ENCODE results near the gene ADAMTSL5. TPM values are rescaled to one million over a fixed set of nuclear protein-coding genes. Genes with fewer than 3 reads are reported as not detected.
A peak's percentile ranks its signal among the peaks of the same experiment; 100 is the strongest.

Gene ADAMTSL5
- total RNA-seq, 1 donor, result 1.1 TPM

- Histone ChIP-seq H3K4me3 (ENCODE audit: insufficient read depth, low read length) (no peak overlapping the region), H3K4me1 (ENCODE audit: insufficient read depth, low read length) (no peaks in the 10 kb centered on the region), H2AFZ (ENCODE audit: low read length) (no peak overlapping the region), H4K20me1 (ENCODE audit: insufficient read depth, low read length) (no peaks in the 10 kb centered on the region), H3K9me3 (ENCODE audit: low read depth, low read length) (peaks cover 6% of the 10 kb centered on the region), H3K27me3 (ENCODE audit: insufficient read depth, low read length) (peaks cover 26% of the 10 kb centered on the region), H3K36me3 (ENCODE audit: insufficient read depth, low read length) (no peaks in the 10 kb centered on the region), H3K4me2 (ENCODE audit: insufficient read depth, low read length) (no peak overlapping the region), H3K27ac (ENCODE audit: low read depth, low read length) (no peak overlapping the region), H3K79me2 (ENCODE audit: insufficient read depth, low read length) (no peaks in the 10 kb centered on the region)
- TF ChIP-seq, protein P1, sequence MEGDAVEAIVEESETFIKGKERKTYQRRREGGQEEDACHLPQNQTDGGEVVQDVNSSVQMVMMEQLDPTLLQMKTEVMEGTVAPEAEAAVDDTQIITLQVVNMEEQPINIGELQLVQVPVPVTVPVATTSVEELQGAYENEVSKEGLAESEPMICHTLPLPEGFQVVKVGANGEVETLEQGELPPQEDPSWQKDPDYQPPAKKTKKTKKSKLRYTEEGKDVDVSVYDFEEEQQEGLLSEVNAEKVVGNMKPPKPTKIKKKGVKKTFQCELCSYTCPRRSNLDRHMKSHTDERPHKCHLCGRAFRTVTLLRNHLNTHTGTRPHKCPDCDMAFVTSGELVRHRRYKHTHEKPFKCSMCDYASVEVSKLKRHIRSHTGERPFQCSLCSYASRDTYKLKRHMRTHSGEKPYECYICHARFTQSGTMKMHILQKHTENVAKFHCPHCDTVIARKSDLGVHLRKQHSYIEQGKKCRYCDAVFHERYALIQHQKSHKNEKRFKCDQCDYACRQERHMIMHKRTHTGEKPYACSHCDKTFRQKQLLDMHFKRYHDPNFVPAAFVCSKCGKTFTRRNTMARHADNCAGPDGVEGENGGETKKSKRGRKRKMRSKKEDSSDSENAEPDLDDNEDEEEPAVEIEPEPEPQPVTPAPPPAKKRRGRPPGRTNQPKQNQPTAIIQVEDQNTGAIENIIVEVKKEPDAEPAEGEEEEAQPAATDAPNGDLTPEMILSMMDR (IDR thresholded peaks at IDR 0.05; ENCODE audit: extremely low read depth, low read depth, low read length), result no peak
- no peak for DNase-seq (ENCODE audit: insufficient read length, low spot score, missing footprints)
These were observed 3.0 kb downstream of the ADAMTSL5 start for GRCh38 chr19:1509602-1510441.

DNA sequence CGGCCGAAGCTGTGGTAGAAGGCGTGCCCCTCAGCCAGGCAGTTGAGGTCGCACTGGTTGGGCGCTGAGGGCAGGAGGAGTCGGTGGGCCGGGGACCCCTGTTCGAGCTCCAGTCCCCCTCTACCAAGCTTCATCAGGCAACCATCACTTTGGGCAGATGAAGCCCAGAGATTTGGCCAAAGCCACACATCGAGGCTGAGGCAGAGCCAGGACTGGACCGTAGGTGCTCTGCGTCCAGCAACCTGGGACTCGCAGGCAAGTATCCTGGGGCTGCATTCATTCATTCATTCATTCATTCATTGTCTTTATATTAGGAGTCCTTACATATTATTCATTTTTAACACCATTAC is 4.3 kb downstream of the ADAMTSL5 start:
- Histone ChIP-seq H3K9me3 (ENCODE audit: low read depth, low read length) (peaks cover 6% of the 10 kb centered on the region), H3K36me3 (ENCODE audit: insufficient read depth, low read length) (no peaks in the 10 kb centered on the region), H2AFZ (ENCODE audit: low read length) (no peak overlapping the region), H3K27me3 (ENCODE audit: insufficient read depth, low read length) (peaks cover 35% of the 10 kb centered on the region), H3K79me2 (ENCODE audit: insufficient read depth, low read length) (no peaks in the 10 kb centered on the region), H3K4me3 (ENCODE audit: insufficient read depth, low read length) (no peak overlapping the region), H3K4me2 (ENCODE audit: insufficient read depth, low read length) (no peak overlapping the region), H4K20me1 (ENCODE audit: insufficient read depth, low read length) (no peaks in the 10 kb centered on the region), H3K4me1 (ENCODE audit: insufficient read depth, low read length) (no peaks in the 10 kb centered on the region), H3K27ac (ENCODE audit: low read depth, low read length) (no peak overlapping the region)
- no peak for DNase-seq (ENCODE audit: insufficient read length, low spot score, missing footprints)
- TF ChIP-seq, protein P1 (IDR thresholded peaks at IDR 0.05; ENCODE audit: extremely low read depth, low read depth, low read length), result no peak

GRCh38 chr19:1507763-1508506 is 4.9 kb downstream of the ADAMTSL5 start:
- peak overlapping the region; percentile 94 for H2AFZ ChIP-seq (ENCODE audit: low read length)
- DNase-seq (ENCODE audit: insufficient read length, low spot score, missing footprints), result peak; percentile 100
- no peaks in the 10 kb centered on the region for H3K79me2 ChIP-seq (ENCODE audit: insufficient read depth, low read length)
- no peaks in the 10 kb centered on the region for H3K4me1 ChIP-seq (ENCODE audit: insufficient read depth, low read length)
- peak overlapping the region; percentile 71 for H3K4me3 ChIP-seq (ENCODE audit: insufficient read depth, low read length)
- peaks cover 6% of the 10 kb centered on the region for H3K9me3 ChIP-seq (ENCODE audit: low read depth, low read length)
- H3K36me3 ChIP-seq (ENCODE audit: insufficient read depth, low read length), result no peaks in the 10 kb centered on the region
- peaks cover 40% of the 10 kb centered on the region for H3K27me3 ChIP-seq (ENCODE audit: insufficient read depth, low read length)
- peak overlapping the region; percentile 72 for H3K4me2 ChIP-seq (ENCODE audit: insufficient read depth, low read length)
- TF ChIP-seq, protein P1 (IDR thresholded peaks at IDR 0.05; ENCODE audit: extremely low read depth, low read depth, low read length), result no peak
- H4K20me1 ChIP-seq (ENCODE audit: insufficient read depth, low read length), result no peaks in the 10 kb centered on the region
- H3K27ac ChIP-seq (ENCODE audit: low read depth, low read length), result no peak overlapping the region

- peak overlapping the region; percentile 72 for H3K4me2 ChIP-seq (ENCODE audit: insufficient read depth, low read length)
- H4K20me1 ChIP-seq (ENCODE audit: insufficient read depth, low read length), result no peaks in the 10 kb centered on the region
- peaks cover 6% of the 10 kb centered on the region for H3K9me3 ChIP-seq (ENCODE audit: low read depth, low read length)
- peak overlapping the region; percentile 57 for H2AFZ ChIP-seq (ENCODE audit: low read length)
- H3K27me3 ChIP-seq (ENCODE audit: insufficient read depth, low read length), result peaks cover 39% of the 10 kb centered on the region
- H3K36me3 ChIP-seq (ENCODE audit: insufficient read depth, low read length), result no peaks in the 10 kb centered on the region
- no peaks in the 10 kb centered on the region for H3K4me1 ChIP-seq (ENCODE audit: insufficient read depth, low read length)
- TF ChIP-seq, protein P1 (IDR thresholded peaks at IDR 0.05; ENCODE audit: extremely low read depth, low read depth, low read length), result no peak
- peak; percentile 73 for DNase-seq (ENCODE audit: insufficient read length, low spot score, missing footprints)
- no peak overlapping the region for H3K4me3 ChIP-seq (ENCODE audit: insufficient read depth, low read length)
- no peaks in the 10 kb centered on the region for H3K79me2 ChIP-seq (ENCODE audit: insufficient read depth, low read length)
- no peak overlapping the region for H3K27ac ChIP-seq (ENCODE audit: low read depth, low read length)
These were observed 5.6 kb downstream of the ADAMTSL5 start for GRCh38 chr19:1507192-1507660.
